K562 (cell line): ENCODE results near the gene ABHD16A. TPM values are rescaled to one million over a fixed set of nuclear protein-coding genes. Genes with fewer than 3 reads are reported as not detected.

Experiments used
- ARID4B ChIP-seq: sonication (generic); formaldehyde crosslinking; IDR thresholded peaks from 2 replicates; pipeline ENCODE4 v1.8.0; 2022; ENCODE audit warnings: mild to moderate bottlenecking, missing genetic modification reagents
- BCL6 ChIP-seq: fragments of 250-450 bp; sonication (Bioruptor Pico); IDR thresholded peaks from 2 replicates; pipeline ENCODE4 v1.4.0; 2020
- BCOR ChIP-seq: fragments of 450-650 bp; IDR thresholded peaks from 2 replicates; pipeline ENCODE4 v1.6.1; 2016
- ELF4 ChIP-seq: fragments of 450-650 bp; formaldehyde crosslinking; IDR thresholded peaks from 2 replicates; pipeline ENCODE4 v1.4.0; 2022; ENCODE audit warnings: missing genetic modification characterization
- HNRNPK ChIP-seq: fragments of 200-400 bp; formaldehyde crosslinking; IDR thresholded peaks from one replicate; pipeline ENCODE4 v1.6.1; 2018; ENCODE audit warnings: mild to moderate bottlenecking, low read depth, low read length; ENCODE audit not compliant: poor library complexity, severe bottlenecking
- HSF4 ChIP-seq: fragments of 250-450 bp; sonication (Bioruptor Pico); IDR thresholded peaks from 2 replicates; pipeline ENCODE4 v2.1.2; 2022; ENCODE audit warnings: mild to moderate bottlenecking, moderate library complexity, borderline replicate concordance
- ID3 ChIP-seq, 2 experiments: fragments of 250-450 bp in 1 of 2; fragments of 450-650 bp in 1 of 2; sonication (Bioruptor Pico) in 1 of 2; IDR thresholded peaks; 2 replicates each; pipeline versions ENCODE4 v1.6.1 to v1.8.0; 2016 to 2021; ENCODE audit warnings: mild to moderate bottlenecking in 2 of 2, moderate library complexity in 2 of 2, missing compliant biosample characterization in 1 of 2, missing genetic modification characterization in 1 of 2
- KLF16 ChIP-seq: IDR thresholded peaks from 2 replicates; pipeline ENCODE4 v1.6.1; 2016; ENCODE audit warnings: antibody characterized with exemption
- MXD1 ChIP-seq: fragments of 250-450 bp; sonication (Bioruptor Pico); IDR thresholded peaks from 2 replicates; pipeline ENCODE4 v1.8.0; 2021; ENCODE audit warnings: borderline replicate concordance, mild to moderate bottlenecking, moderate library complexity; ENCODE audit not compliant: poor library complexity, severe bottlenecking
- MXI1 ChIP-seq: IDR thresholded peaks from 2 replicates; pipeline ENCODE4 v1.6.1; 2011; ENCODE audit warnings: low read depth, mild to moderate bottlenecking, improper control_type of control experiment, low read length
- NFE2 ChIP-seq: IDR thresholded peaks from 2 replicates; pipeline ENCODE4 v1.6.1; 2014; ENCODE audit warnings: antibody characterized with exemption, low read depth
- SMARCB1 ChIP-seq: IDR thresholded peaks from 2 replicates; pipeline ENCODE4 v1.6.1; 2011; ENCODE audit warnings: improper control_type of control experiment, low read depth; ENCODE audit not compliant: insufficient read length
- SPI1 ChIP-seq: IDR thresholded peaks from 2 replicates; pipeline ENCODE4 v1.6.1; 2011; ENCODE audit warnings: low read depth, low read length, control low read depth, borderline replicate concordance
- SRSF7 ChIP-seq: fragments of 200-400 bp; formaldehyde crosslinking; optimal IDR thresholded peaks from 2 replicates; pipeline ENCODE3; 2017; ENCODE audit warnings: mild to moderate bottlenecking, low read depth, low read length
- STAT5A ChIP-seq: IDR thresholded peaks from 2 replicates; pipeline ENCODE4 v1.6.1; 2012; ENCODE audit warnings: low read length, inconsistent platforms, borderline replicate concordance
- TAF9B ChIP-seq: fragments of 450-650 bp; IDR thresholded peaks from 2 replicates; pipeline ENCODE4 v1.6.1; 2018; ENCODE audit warnings: mild to moderate bottlenecking; ENCODE audit not compliant: partially characterized antibody
- TBL1XR1 ChIP-seq, 2 experiments: IDR thresholded peaks; 2 replicates each; pipeline ENCODE4 v1.6.1; 2012; ENCODE audit warnings: improper control_type of control experiment in 2 of 2, low read length in 2 of 2, mild to moderate bottlenecking in 1 of 2
- TEAD1 ChIP-seq, 2 experiments: fragments of 450-650 bp in 1 of 2; sonication (generic) in 1 of 2; formaldehyde crosslinking; IDR thresholded peaks; 2 replicates each; pipeline versions ENCODE4 v1.4.0 to v1.8.0; 2020 to 2022; ENCODE audit warnings: mild to moderate bottlenecking in 2 of 2, missing genetic modification reagents in 1 of 2
- TRIM28 ChIP-seq: fragments of 450-650 bp; IDR thresholded peaks from 2 replicates; pipeline ENCODE4 v1.6.1; 2017
- ZBTB26 ChIP-seq: fragments of 450-650 bp; formaldehyde crosslinking; IDR thresholded peaks from 2 replicates; pipeline ENCODE4 v1.4.0; 2022; ENCODE audit warnings: missing genetic modification characterization
- ZNF764 ChIP-seq: fragments of 250-450 bp; sonication (Bioruptor Pico); IDR thresholded peaks from 2 replicates; pipeline ENCODE4 v1.4.0; 2020; ENCODE audit warnings: low read depth, mild to moderate bottlenecking, moderate library complexity
- polyA plus RNA-seq, 8 experiments: library from polyadenylated mRNA; depleted of rRNA in 4 of 8; stranded (reverse) in 5 of 8; unstranded in 3 of 8; fragments of >200 nt; fragmentation: Nextera tagmentation in 2 of 8; fragmentation: Illumina TruSeq in 1 of 8; extraction: Ambion mirVana in 2 of 8; extraction: Trizol in 1 of 8; gene quantifications; 2 replicates each; pipeline versions ENCODE4 v1.2.1 to v1.2.3, GENCODE V29; 2011 to 2014; ENCODE audit warnings: inconsistent platforms in 1 of 8, missing spikeins in 1 of 8
- total RNA-seq, 7 experiments: library from RNA; depleted of rRNA in 6 of 7; stranded (reverse); fragments of >200 nt in 6 of 7; fragmentation: Illumina TruSeq in 2 of 7; extraction: Trizol in 2 of 7; gene quantifications; 2 replicates each; pipeline versions ENCODE4 v1.2.1 to v1.2.3, GENCODE V29; 2011 to 2021; ENCODE audit warnings: low replicate concordance in 1 of 7

The ABHD16A gene
- total and polyA plus RNA-seq, 9 of the 15 experiments (the other 6 are each of a cell fraction or from before 2014, with no cell fraction given): 25.8 to 120 (median 81.6) TPM

GRCh38 chr6:31737991-31738979 is 35.2 kb upstream of the ABHD16A start (continued):
- no peak for TF ChIP-seq MXD1 (CRISPR knock-in tag)
- TF ChIP-seq MXI1: 0 out of 2 replicates have a peak, but pooled peaks have one; percentile 46
- peak; percentile 18 for TF ChIP-seq ARID4B
- TF ChIP-seq TAF9B: no peak
- peak; percentile 67; the same call in 1 of the 2 replicates for TF ChIP-seq BCL6
- peak; percentile 93 for TF ChIP-seq SPI1
- TF ChIP-seq ZNF764: peak; percentile 69; the same call in 1 of the 2 replicates
- no peak; the same call in 1 of the 2 replicates for TF ChIP-seq TRIM28
- TF ChIP-seq ZBTB26 (CRISPR knock-in tag): peak; percentile 95
- no peak for TF ChIP-seq NFE2
- TF ChIP-seq HSF4 (CRISPR knock-in tag): 0 out of 2 replicates have a peak, but pooled peaks have one; percentile 75
- TF ChIP-seq BCOR: 0 out of 2 replicates have a peak, but pooled peaks have one; percentile 32
- TF ChIP-seq SMARCB1: no peak
- peak; percentile 29; the same call in 1 of the 2 replicates for TF ChIP-seq STAT5A
- TF ChIP-seq ELF4 (CRISPR knock-in tag): peak; percentile 86
- TF ChIP-seq HNRNPK: no peak
- TF ChIP-seq ID3 (CRISPR knock-in tag; IDR thresholded peaks at IDR 0.05): no peak
- TF ChIP-seq ID3 (tag; IDR thresholded peaks at IDR 0.05): peak; percentile 87
- no peak for TF ChIP-seq SRSF7
- TF ChIP-seq TEAD1 (CRISPR knock-in tag; IDR thresholded peaks at IDR 0.05): peak in 1 of 2 experiments; percentile 69; a peak in 2 of 4 replicates
- TF ChIP-seq KLF16: no peak
- TF ChIP-seq TBL1XR1 (IDR thresholded peaks at IDR 0.05; ENCODE audit: low read length in 2 of 2): peak; percentile 77 to 95
